K562 (cell line): Measurements from ENCODE around the gene SLC6A6. TPM values are rescaled to one million over a fixed set of nuclear protein-coding genes. Genes with fewer than 3 reads are reported as not detected.

Experiments used
- ATAC-seq: fragments of 200-7000 bp; cut with Tn5 transposase; 3 replicates; pipeline ENCODE4 v1.9.1; 2020; ENCODE audit warnings: moderate library complexity
- BruUV-seq: library from RNA; stranded (reverse); fragments of 400-500 nt; replicated peaks from 2 replicates; lab custom pipeline; 2021; lab: Mats Ljungman, UMichigan
- CTCF ChIA-PET: fragments of 300-600 bp; formaldehyde crosslinking; extraction: SDS; loops from one replicate; lab custom pipeline; 2021; ENCODE audit warnings: low intra/inter-chr PET ratio; lab: Yijun Ruan, JAX
- POLR2A ChIA-PET: fragments of 300-600, 350-650 bp; sonication (Branson Sonifier 250); formaldehyde crosslinking; extraction: SDS; loops from one replicate; lab custom pipeline; 2021; ENCODE audit warnings: antibody characterized with exemption, inconsistent platforms; lab: Yijun Ruan, JAX
- DNase-seq, 4 experiments: peaks; one replicate each; pipeline versions ENCODE4 v3.0.0 to v3.0.0-alpha.2; 2011 to 2018; ENCODE audit warnings: low spot score in 3 of 4, mixed read lengths in 3 of 4; ENCODE audit errors: extremely low read depth in 1 of 4
- FAIRE-seq: peaks from 2 replicates; lab custom pipeline; 2011; peaks lifted over from hg19 to GRCh38; lab: Jason Lieb, UNC
- H2AFZ ChIP-seq: 2 replicates; pipeline ENCODE4 v1.6.0; 2011; ENCODE audit warnings: low read depth, low read length, control low read depth, inconsistent platforms
- H3K27ac ChIP-seq: fragments of 200-600 bp; 3 replicates; pipeline ENCODE4 v1.8.0; 2011; ENCODE audit warnings: low read depth, mild to moderate bottlenecking, control low read depth, inconsistent platforms, low read length, moderate library complexity, mixed read lengths; ENCODE audit errors: extremely low read depth
- H3K27me3 ChIP-seq, 2 experiments: fragments of 300-600 bp in 1 of 2; 2 replicates in 1 of 2; 3 replicates in 1 of 2; pipeline versions ENCODE4 v1.6.0 to v1.8.0; 2011; ENCODE audit warnings: inconsistent platforms in 2 of 2, low read length in 2 of 2, mild to moderate bottlenecking in 1 of 2, mixed read lengths in 1 of 2, moderate library complexity in 1 of 2; ENCODE audit not compliant: control insufficient read depth in 2 of 2, insufficient read depth in 2 of 2
- H3K36me3 ChIP-seq: fragments of 300-600 bp; 3 replicates; pipeline ENCODE4 v1.8.0; 2011; ENCODE audit warnings: mild to moderate bottlenecking, low read length, inconsistent platforms; ENCODE audit not compliant: control insufficient read depth, insufficient read depth
- H3K4me1 ChIP-seq, 2 experiments: fragments of 200-600 bp in 1 of 2; replicated peaks in 1 of 2; 2 replicates in 1 of 2; 3 replicates in 1 of 2; pipeline versions ENCODE4 v1.5.1 to v1.8.0; 2011; ENCODE audit warnings: inconsistent platforms in 2 of 2, low read length in 2 of 2, mild to moderate bottlenecking in 1 of 2, mixed read lengths in 1 of 2, moderate library complexity in 1 of 2; ENCODE audit not compliant: control insufficient read depth in 2 of 2, insufficient read depth in 2 of 2
- H3K4me2 ChIP-seq: 2 replicates; pipeline ENCODE4 v1.6.1; 2011; ENCODE audit warnings: low read length, control low read depth, inconsistent platforms, mixed read lengths; ENCODE audit not compliant: insufficient read depth
- H3K4me3 ChIP-seq: fragments of 200-600 bp; sonication (generic), shearing (Covaris generic); 2 replicates; pipeline ENCODE4 v1.5.1; 2016; ENCODE audit warnings: control low read depth, inconsistent platforms
- H3K79me2 ChIP-seq: fragments of 200-600 bp; 3 replicates; pipeline ENCODE4 v1.8.0; 2011; ENCODE audit warnings: low read length, inconsistent platforms; ENCODE audit not compliant: control insufficient read depth, insufficient read depth
- H3K9ac ChIP-seq, 2 experiments: 2 replicates each; pipeline versions ENCODE4 v1.6.0 to v1.6.1; 2011; ENCODE audit warnings: low read depth in 2 of 2, low read length in 2 of 2, control low read depth in 1 of 2, inconsistent platforms in 1 of 2, mild to moderate bottlenecking in 1 of 2, mixed read lengths in 1 of 2; ENCODE audit not compliant: insufficient read depth in 1 of 2
- H3K9me1 ChIP-seq: one replicate; pipeline ENCODE4 v1.6.0; 2011; ENCODE audit warnings: inconsistent platforms, mild to moderate bottlenecking, low read length, moderate library complexity; ENCODE audit not compliant: control insufficient read depth, insufficient read depth
- H3K9me3 ChIP-seq: replicated peaks from 2 replicates; pipeline ENCODE4 v1.5.1; 2011; ENCODE audit warnings: low read depth, low read length, inconsistent platforms; ENCODE audit not compliant: control insufficient read depth, insufficient read depth
- H4K20me1 ChIP-seq: replicated peaks from 2 replicates; pipeline ENCODE4 v1.6.1; 2011; ENCODE audit warnings: low read length, inconsistent platforms, mixed read lengths; ENCODE audit not compliant: control insufficient read depth, insufficient read depth
- BHLHE40 ChIP-seq: IDR thresholded peaks from 2 replicates; pipeline ENCODE4 v1.6.1; 2011; ENCODE audit warnings: low read length, improper control_type of control experiment
- CTBP1 ChIP-seq: fragments of 450-650 bp; IDR thresholded peaks from 2 replicates; pipeline ENCODE4 v1.6.1; 2016; ENCODE audit warnings: borderline replicate concordance
- LEF1 ChIP-seq: fragments of 450-650 bp; IDR thresholded peaks from 2 replicates; pipeline ENCODE4 v1.6.1; 2016; ENCODE audit warnings: mild to moderate bottlenecking
- ZFP36 ChIP-seq: fragments of 150-350 bp; IDR thresholded peaks from 2 replicates; pipeline ENCODE4 v1.6.1; 2018; ENCODE audit warnings: low read length, low read depth; ENCODE audit not compliant: partially characterized antibody
- WGBS: fragments of 100-300 bp; shearing (Covaris generic); methylation state at CpG from one replicate; pipeline ENCODE4 v1.1.6; 2016; ENCODE audit warnings: low coverage, mixed read lengths; ENCODE audit not compliant: insufficient coverage; ENCODE audit errors: missing lambda C conversion rate; 5-methylcytosine and 5-hydroxymethylcytosine counted together
- in situ Hi-C: fragments of 300-500 bp; cut with MboI; formaldehyde crosslinking; loops from 4 replicates; pipeline ENCODE4 v1.15.0; 2018; ENCODE audit warnings: inconsistent platforms, mixed read lengths
- intact Hi-C: fragments of 100-400 bp; cut with micrococcal nuclease; formaldehyde crosslinking; loops from 2 replicates; pipeline ENCODE4 v1.14.2; 2022
- polyA plus RNA-seq, 8 experiments: library from polyadenylated mRNA; depleted of rRNA in 4 of 8; stranded (reverse) in 5 of 8; unstranded in 3 of 8; fragments of >200 nt; fragmentation: Nextera tagmentation in 2 of 8; fragmentation: Illumina TruSeq in 1 of 8; extraction: Ambion mirVana in 2 of 8; extraction: Trizol in 1 of 8; gene quantifications; 2 replicates each; pipeline versions ENCODE4 v1.2.1 to v1.2.3, GENCODE V29; 2011 to 2014; ENCODE audit warnings: inconsistent platforms in 1 of 8, missing spikeins in 1 of 8
- total RNA-seq, 7 experiments: library from RNA; depleted of rRNA in 6 of 7; stranded (reverse); fragments of >200 nt in 6 of 7; fragmentation: Illumina TruSeq in 2 of 7; extraction: Trizol in 2 of 7; gene quantifications; 2 replicates each; pipeline versions ENCODE4 v1.2.1 to v1.2.3, GENCODE V29; 2011 to 2021; ENCODE audit warnings: low replicate concordance in 1 of 7
- TF ChIP-seq, protein P1 (sequence below): sonication (generic); formaldehyde crosslinking; IDR thresholded peaks from 2 replicates; pipeline ENCODE4 v1.8.1; 2023; ENCODE audit warnings: mild to moderate bottlenecking, missing genetic modification reagents

Gene SLC6A6
- total and polyA plus RNA-seq, 9 of the 15 experiments (the other 6 are each of a cell fraction or from before 2014, with no cell fraction given), result 12.3 to 203 (median 93.2) TPM

DNA sequence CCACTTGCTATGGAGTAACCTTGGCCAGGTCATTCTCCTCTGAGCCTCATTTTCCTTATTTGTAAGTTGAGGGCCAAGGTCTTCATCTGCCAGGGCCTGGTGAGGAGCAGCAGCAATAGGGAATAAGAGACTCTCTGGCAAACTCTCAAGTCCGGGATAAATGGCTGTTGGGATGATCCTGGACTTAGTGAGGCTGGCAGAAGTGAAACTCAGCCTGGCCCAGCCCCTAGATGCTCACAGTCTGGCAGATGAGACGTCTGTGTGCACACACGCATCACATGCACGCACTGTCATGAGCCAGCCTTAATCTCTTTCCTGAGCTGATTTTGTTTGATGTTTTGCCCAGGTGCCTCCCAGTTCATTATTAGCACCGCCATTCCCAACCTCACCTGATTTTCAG, 26.8 kb downstream of the SLC6A6 start:
- CTCF ChIA-PET, result no interaction called here
- intact Hi-C loops, result no loop called here
- Histone ChIP-seq H3K4me1 (peaks cover 52 to 61% of the 10 kb centered on the region in 2 experiments), H2AFZ (no peak overlapping the region), H4K20me1 (peaks cover 29% of the 10 kb centered on the region), H3K79me2 (peaks cover 99% of the 10 kb centered on the region), H3K9me1 (peaks cover 10% of the 10 kb centered on the region), H3K9me3 (no peaks in the 10 kb centered on the region), H3K27me3 (no peaks in the 10 kb centered on the region), H3K4me3 (no peak overlapping the region), H3K27ac (peak overlapping the region; percentile 4; the same call in 1 of the 3 replicates), H3K9ac (peak overlapping the region in 1 of 2 experiments; percentile 47; a peak in 1 of 4 replicates), H3K4me2 (no peak overlapping the region), H3K36me3 (peaks cover 89% of the 10 kb centered on the region; the same call in 2 of the 3 replicates)
- FAIRE-seq (no peak), ATAC-seq (no peak), DNase-seq (no peak)
- in situ Hi-C loops, result no loop called here
- BruUV-seq, result no TSS peak
- WGBS, result 61% methylated on average over 5 of the region's 5 CpGs
- TF ChIP-seq BHLHE40 (peak; percentile 32; the same call in 1 of the 2 replicates), LEF1 (0 out of 2 replicates have a peak, but pooled peaks have one; percentile 15), CTBP1 (peak; percentile 14; the same call in 1 of the 2 replicates), ZFP36 (peak; percentile 14)
- TF ChIP-seq, protein P1, sequence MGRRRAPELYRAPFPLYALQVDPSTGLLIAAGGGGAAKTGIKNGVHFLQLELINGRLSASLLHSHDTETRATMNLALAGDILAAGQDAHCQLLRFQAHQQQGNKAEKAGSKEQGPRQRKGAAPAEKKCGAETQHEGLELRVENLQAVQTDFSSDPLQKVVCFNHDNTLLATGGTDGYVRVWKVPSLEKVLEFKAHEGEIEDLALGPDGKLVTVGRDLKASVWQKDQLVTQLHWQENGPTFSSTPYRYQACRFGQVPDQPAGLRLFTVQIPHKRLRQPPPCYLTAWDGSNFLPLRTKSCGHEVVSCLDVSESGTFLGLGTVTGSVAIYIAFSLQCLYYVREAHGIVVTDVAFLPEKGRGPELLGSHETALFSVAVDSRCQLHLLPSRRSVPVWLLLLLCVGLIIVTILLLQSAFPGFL (CRISPR knock-in tag), result no peak
- POLR2A ChIA-PET, result interaction anchor here (0.6 to 1.1 kb wide), 2 partner anchors 20 to 46 kb away, joined by 3 to 4 read pairs; no protein-coding TSS in a partner anchor
